Mucosa of descending colon (tissue), 3 donors: ENCODE data around the gene STAT3. TPM values are rescaled to one million over a fixed set of nuclear protein-coding genes. Genes with fewer than 3 reads are reported as not detected.

Source experiments
- ATAC-seq: fragments of 200-7000 bp; cut with Tn5 transposase; one replicate; pipeline ENCODE4 v1.9.1; 2020; ENCODE audit warnings: mild to moderate bottlenecking, moderate library complexity
- DNase-seq, 3 donors: peaks; one replicate each; pipeline ENCODE4 v3.0.0-alpha.2; 2020
- H3K36me3 ChIP-seq: fragments of 200-600 bp; one replicate; pipeline ENCODE4 v1.8.0; 2021; ENCODE audit warnings: low read depth, mild to moderate bottlenecking
- H3K4me1 ChIP-seq: fragments of 200-600 bp; one replicate; pipeline ENCODE4 v1.8.0; 2021; ENCODE audit warnings: low read depth, mild to moderate bottlenecking
- H3K4me3 ChIP-seq: fragments of 200-600 bp; one replicate; pipeline ENCODE4 v1.8.0; 2021; ENCODE audit warnings: mild to moderate bottlenecking
- H3K9me3 ChIP-seq: fragments of 200-600 bp; one replicate; pipeline ENCODE4 v1.8.0; 2021; ENCODE audit warnings: mild to moderate bottlenecking
- CTCF ChIP-seq: fragments of 200-600 bp; IDR thresholded peaks from one replicate; pipeline ENCODE4 v1.8.0; 2022; ENCODE audit warnings: antibody characterized with exemption, mild to moderate bottlenecking
- intact Hi-C, 2 donors: fragments of 100-400 bp; cut with DNase I in 1 of 2; cut with micrococcal nuclease in 1 of 2; formaldehyde crosslinking; loops; one replicate each; pipeline versions ENCODE4 v1.11.0 to v1.11.1; 2022; cut with DNase I, micrococcal nuclease
- total RNA-seq, 3 donors: library from RNA; stranded (reverse); fragmentation: NEBNext Ultra II Directional in 2 of 3; extraction: Animal tissue kit (Norgen Biotek cat#: 25700) in 2 of 3; gene quantifications; one replicate each; pipeline versions ENCODE4 v1.2.1 to v1.2.4, GENCODE V29; 2021 to 2023
- donor health status: DM: no; HTN: no; CAD: no; lungs with moderate emphysema.
- donor health status: DM: no; HTN: no; CAD: no.
- donor health status: DM: no; HTN: yes; CAD: no.

STAT3 gene
- total RNA-seq, 3 donors from 2014 or later: 158 to 230 (median 227) TPM

GRCh38 chr17:42294469-42295398 is 93.5 kb downstream of the STAT3 start:
- Histone ChIP-seq H3K9me3 (no peaks in the 10 kb centered on the region), H3K4me3 (no peak overlapping the region), H3K4me1 (no peaks in the 10 kb centered on the region), H3K36me3 (no peaks in the 10 kb centered on the region)
- intact Hi-C loops: no loop called here
- DNase-seq (no peak), ATAC-seq (peak; percentile 19)
- no peak for TF ChIP-seq CTCF

DNA sequence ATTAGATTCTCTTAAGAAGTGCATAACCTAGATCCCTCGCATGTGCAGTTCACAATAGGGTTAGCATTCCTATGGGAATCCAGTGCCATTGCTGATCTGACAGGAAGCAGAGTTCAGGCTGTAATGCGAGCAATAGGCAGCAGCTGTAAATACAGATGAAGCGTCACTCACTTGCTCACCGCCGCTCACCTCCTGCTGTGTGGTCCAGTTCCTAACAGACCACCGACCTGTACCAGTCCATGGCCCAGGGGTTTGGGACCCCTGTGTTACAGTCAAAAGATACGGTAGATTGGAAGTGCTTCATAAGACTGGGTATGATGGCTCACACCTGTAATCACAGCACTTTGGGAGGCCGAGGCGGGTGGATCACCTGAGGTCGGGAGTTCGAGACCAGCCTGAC is 97.1 kb downstream of the STAT3 start:
- Histone ChIP-seq H3K4me3 (no peak overlapping the region), H3K9me3 (no peaks in the 10 kb centered on the region), H3K36me3 (no peaks in the 10 kb centered on the region), H3K4me1 (peaks cover 9% of the 10 kb centered on the region)
- DNase-seq (peak in 1 of 3 donors; percentile 17), ATAC-seq (no peak)
- no peak for TF ChIP-seq CTCF
- intact Hi-C loops: no loop called here

- Histone ChIP-seq H3K36me3 (no peaks in the 10 kb centered on the region), H3K9me3 (no peaks in the 10 kb centered on the region), H3K4me3 (no peak overlapping the region), H3K4me1 (peaks cover 9% of the 10 kb centered on the region)
- no peak for TF ChIP-seq CTCF
- DNase-seq (peak in 1 of 3 donors; percentile 4), ATAC-seq (no peak)
- intact Hi-C loops: no loop called here
Observed at GRCh38 chr17:42290577-42290976, 97.7 kb downstream of the STAT3 start.

DNA sequence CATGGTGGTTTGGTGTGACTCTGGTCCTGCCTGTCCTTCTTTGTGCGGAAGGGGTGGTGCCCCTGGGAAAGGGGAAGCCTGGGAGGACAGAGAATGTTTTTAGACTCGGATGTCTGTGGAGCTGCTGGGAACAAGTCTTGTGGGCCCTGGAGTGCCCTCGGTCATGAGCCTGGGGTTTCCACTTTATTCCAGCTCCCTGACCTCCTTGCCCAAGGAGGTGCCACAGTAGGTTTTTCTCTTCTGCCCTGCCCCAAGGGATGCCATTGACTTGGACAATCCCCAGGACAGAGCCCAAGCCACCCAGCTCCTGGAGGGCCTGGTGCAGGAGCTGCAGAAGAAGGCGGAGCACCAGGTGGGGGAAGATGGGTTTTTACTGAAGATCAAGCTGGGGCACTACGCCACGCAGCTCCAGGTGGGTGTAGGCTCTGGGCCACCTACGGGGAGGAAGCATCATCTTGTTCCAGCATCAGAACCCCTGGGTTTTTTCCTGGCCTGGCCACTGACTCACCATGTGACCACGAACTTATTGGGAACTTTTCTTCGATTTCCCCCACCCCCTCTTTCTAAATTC is 98.5 kb downstream of the STAT3 start:
- intact Hi-C loops: no loop called here
- H3K9me3 ChIP-seq: no peaks in the 10 kb centered on the region
- no peaks in the 10 kb centered on the region for H3K36me3 ChIP-seq
- ATAC-seq: no peak
- DNase-seq: no peak
- H3K4me3 ChIP-seq: no peak overlapping the region
- no peak for TF ChIP-seq CTCF
- peaks cover 9% of the 10 kb centered on the region for H3K4me1 ChIP-seq

- ATAC-seq: peak; percentile 56
- Histone ChIP-seq H3K4me3 (peak overlapping the region; percentile 31), H3K4me1 (peaks cover 9% of the 10 kb centered on the region), H3K36me3 (no peaks in the 10 kb centered on the region), H3K9me3 (no peaks in the 10 kb centered on the region)
- DNase-seq: peak; percentile 63 to 85 (median 78)
- TF ChIP-seq CTCF: no peak
- intact Hi-C loops: no loop called here
Observed at GRCh38 chr17:42288803-42289610, 99.2 kb downstream of the STAT3 start.
